ENCODE results near the gene TOMM70. TPM values are rescaled to one million over a fixed set of nuclear protein-coding genes. Genes with fewer than 3 reads are reported as not detected.

Gene TOMM70
- polyA plus RNA-seq, 1 donor (not counting 4 experiments of a cell fraction or from before 2014, with no cell fraction given), result 40.8 TPM

- peaks cover 2% of the 10 kb centered on the region for H3K9me3 ChIP-seq (ENCODE audit: control insufficient read depth, low read depth, low read length)
- no peaks in the 10 kb centered on the region for H4K20me1 ChIP-seq (ENCODE audit: control insufficient read depth, extremely low read depth, insufficient read depth, low read length)
- no peak overlapping the region for H3K27ac ChIP-seq (ENCODE audit: control insufficient read depth, insufficient read depth, low read length)
- no peak overlapping the region for H3K9ac ChIP-seq (ENCODE audit: control insufficient read depth, extremely low read depth, insufficient read depth, low read length)
- no peaks in the 10 kb centered on the region for H3K4me1 ChIP-seq (ENCODE audit: control insufficient read depth, extremely low read depth, insufficient read depth, low read length)
- FAIRE-seq (no peak), DNase-seq (ENCODE audit: low read depth, low spot score) (no peak)
- no peaks in the 10 kb centered on the region for H3K9me1 ChIP-seq (ENCODE audit: control insufficient read depth, extremely low read depth, insufficient read depth, low read length)
- dilution Hi-C loops (cut with MboI; ENCODE audit: extremely low pct_ligation_motif_present, low sequenced_read_pairs), result no loop called here
- no peak overlapping the region for H3K4me3 ChIP-seq (ENCODE audit: control insufficient read depth in 2 of 3, extremely low read depth in 1 of 3, insufficient read depth in 2 of 3, low read depth in 1 of 3, low read length in 3 of 3)
- H3K27me3 ChIP-seq (ENCODE audit: control insufficient read depth, extremely low read depth, insufficient read depth, low read length), result no peaks in the 10 kb centered on the region
- TF ChIP-seq EZH2 (IDR thresholded peaks at IDR 0.05; ENCODE audit: low read length) (no peak), CTCF (optimal IDR thresholded peaks at IDR 0.05 in 1 of 3, IDR thresholded peaks at IDR 0.05 in 1 of 3, conservative IDR thresholded peaks at IDR 0.05 in 1 of 3; ENCODE audit: extremely low read depth in 1 of 3, insufficient read depth in 2 of 3, low read length in 3 of 3) (no peak)
- no peak overlapping the region for H3K4me2 ChIP-seq (ENCODE audit: control insufficient read depth, extremely low read depth, insufficient read depth, low read depth, low read length)
- H3K79me2 ChIP-seq (ENCODE audit: control insufficient read depth, insufficient read depth, low read length), result no peaks in the 10 kb centered on the region
- no peak overlapping the region for H2AFZ ChIP-seq (ENCODE audit: control insufficient read depth, low read length)
- H3K36me3 ChIP-seq (ENCODE audit: control insufficient read depth in 2 of 2, extremely low read depth in 1 of 2, insufficient read depth in 2 of 2, low read length in 2 of 2), result peaks cover 26 to 42% of the 10 kb centered on the region in 2 experiments
These were observed 52.2 kb downstream of the TOMM70 start for GRCh38 chr3:100348727-100349126.

- Histone ChIP-seq H3K4me1 (ENCODE audit: control insufficient read depth, extremely low read depth, insufficient read depth, low read length) (peaks cover 3% of the 10 kb centered on the region), H3K36me3 (ENCODE audit: control insufficient read depth in 2 of 2, extremely low read depth in 1 of 2, insufficient read depth in 2 of 2, low read length in 2 of 2) (peaks cover 4 to 23% of the 10 kb centered on the region in 2 experiments), H3K4me3 (ENCODE audit: control insufficient read depth in 2 of 3, extremely low read depth in 1 of 3, insufficient read depth in 2 of 3, low read depth in 1 of 3, low read length in 3 of 3) (no peak overlapping the region), H3K9me3 (ENCODE audit: control insufficient read depth, low read depth, low read length) (no peaks in the 10 kb centered on the region), H3K9ac (ENCODE audit: control insufficient read depth, extremely low read depth, insufficient read depth, low read length) (no peak overlapping the region), H3K27ac (ENCODE audit: control insufficient read depth, insufficient read depth, low read length) (no peak overlapping the region), H3K4me2 (ENCODE audit: control insufficient read depth, extremely low read depth, insufficient read depth, low read depth, low read length) (no peak overlapping the region), H3K27me3 (ENCODE audit: control insufficient read depth, extremely low read depth, insufficient read depth, low read length) (no peaks in the 10 kb centered on the region), H3K79me2 (ENCODE audit: control insufficient read depth, insufficient read depth, low read length) (peaks cover 13% of the 10 kb centered on the region), H4K20me1 (ENCODE audit: control insufficient read depth, extremely low read depth, insufficient read depth, low read length) (no peaks in the 10 kb centered on the region), H3K9me1 (ENCODE audit: control insufficient read depth, extremely low read depth, insufficient read depth, low read length) (no peaks in the 10 kb centered on the region), H2AFZ (ENCODE audit: control insufficient read depth, low read length) (no peak overlapping the region)
- TF ChIP-seq EZH2 (IDR thresholded peaks at IDR 0.05; ENCODE audit: low read length) (no peak), CTCF (optimal IDR thresholded peaks at IDR 0.05 in 1 of 3, IDR thresholded peaks at IDR 0.05 in 1 of 3, conservative IDR thresholded peaks at IDR 0.05 in 1 of 3; ENCODE audit: extremely low read depth in 1 of 3, insufficient read depth in 2 of 3, low read length in 3 of 3) (no peak)
- DNase-seq (ENCODE audit: low read depth, low spot score), result no peak
- FAIRE-seq, result no peak
- dilution Hi-C loops (cut with MboI; ENCODE audit: extremely low pct_ligation_motif_present, low sequenced_read_pairs), result no loop called here
These were observed 60.4 kb downstream of the TOMM70 start for GRCh38 chr3:100340527-100340926.
